Neural progenitor cell (in vitro differentiated cells): ENCODE results near the gene CYCS. TPM values are rescaled to one million over a fixed set of nuclear protein-coding genes. Genes with fewer than 3 reads are reported as not detected.
"Not testable (repeated sequence)": the region's sequence is repeated elsewhere in the genome, so short reads cannot be mapped to it uniquely, and the experiment has no call there.

Source experiments
- DNase-seq: peaks from one replicate; pipeline ENCODE4 v3.0.0-alpha.2; 2016; ENCODE audit warnings: low spot score
- H2AFZ ChIP-seq: fragments of 200-600 bp; sonication (generic); replicated peaks from 2 replicates; pipeline ENCODE4 v1.6.1; 2016; ENCODE audit warnings: antibody characterized with exemption
- H3F3A ChIP-seq: fragments of 200-600 bp; sonication (generic); 2 replicates; pipeline ENCODE4 v1.6.1; 2016; ENCODE audit warnings: antibody characterized with exemption, low read depth
- H3K27ac ChIP-seq: fragments of 200-600 bp; sonication (generic); 2 replicates; pipeline ENCODE4 v1.5.1; 2016; ENCODE audit warnings: mild to moderate bottlenecking
- H3K27me3 ChIP-seq: fragments of 200-600 bp; sonication (generic); 2 replicates; pipeline ENCODE4 v1.6.1; 2016; ENCODE audit warnings: mild to moderate bottlenecking, moderate library complexity
- H3K36me3 ChIP-seq: fragments of 200-600 bp; sonication (generic); 2 replicates; pipeline ENCODE4 v1.5.1; 2016
- H3K4me1 ChIP-seq: fragments of 200-600 bp; sonication (generic); 2 replicates; pipeline ENCODE4 v1.6.1; 2016; ENCODE audit warnings: mixed run types
- H3K4me2 ChIP-seq: fragments of 200-600 bp; sonication (generic); 2 replicates; pipeline ENCODE4 v1.6.1; 2016
- H3K4me3 ChIP-seq: fragments of 200-600 bp; sonication (generic); 2 replicates; pipeline ENCODE4 v1.5.1; 2016
- H3K79me2 ChIP-seq: fragments of 200-600 bp; sonication (generic); 2 replicates; pipeline ENCODE4 v1.6.1; 2016; ENCODE audit warnings: low read depth
- H3K9ac ChIP-seq: fragments of 200-600 bp; sonication (generic); 2 replicates; pipeline ENCODE4 v1.6.1; 2016
- H3K9me3 ChIP-seq: fragments of 200-600 bp; sonication (generic); 2 replicates; pipeline ENCODE4 v1.5.1; 2016; ENCODE audit warnings: low read depth
- H4K20me1 ChIP-seq: fragments of 200-600 bp; sonication (generic); 2 replicates; pipeline ENCODE4 v1.6.1; 2016; ENCODE audit warnings: low read depth
- H3K27ac Mint-ChIP-seq: 3 replicates; pipeline ENCODE4 v1.8.0; 2021; ENCODE audit warnings: mixed read lengths
- H3K27me3 Mint-ChIP-seq: 2 replicates; pipeline ENCODE4 v1.8.0; 2022; ENCODE audit warnings: low read depth, mild to moderate bottlenecking, inconsistent platforms, moderate library complexity, mixed read lengths; ENCODE audit not compliant: insufficient read depth
- H3K36me3 Mint-ChIP-seq: 3 replicates; pipeline ENCODE4 v1.8.0; 2021; ENCODE audit warnings: mixed read lengths
- H3K4me1 Mint-ChIP-seq: 3 replicates; pipeline ENCODE4 v1.8.0; 2021; ENCODE audit warnings: mixed read lengths
- H3K4me3 Mint-ChIP-seq: 3 replicates; pipeline ENCODE4 v1.8.0; 2021; ENCODE audit warnings: mild to moderate bottlenecking, moderate library complexity, mixed read lengths
- H3K9me3 Mint-ChIP-seq: 3 replicates; pipeline ENCODE4 v1.8.0; 2020; ENCODE audit warnings: mixed read lengths
- EZH2 ChIP-seq: fragments of 200-600 bp; sonication (generic); IDR thresholded peaks from 2 replicates; pipeline ENCODE4 v1.6.1; 2017; ENCODE audit warnings: antibody characterized with exemption, mild to moderate bottlenecking, moderate library complexity
- EZH2phosphoT487 ChIP-seq: fragments of 200-600 bp; sonication (generic); IDR thresholded peaks from 2 replicates; pipeline ENCODE4 v1.6.1; 2017; ENCODE audit warnings: antibody characterized with exemption
- total RNA-seq: library from RNA; depleted of rRNA; stranded (reverse); fragments of >200 nt; gene quantifications from 2 replicates; pipeline ENCODE4 v1.2.3, GENCODE V29; 2015; ENCODE audit warnings: low replicate concordance
- TF ChIP-seq, protein P1 (sequence below): fragments of 200-600 bp; sonication (generic); IDR thresholded peaks from 2 replicates; pipeline ENCODE4 v1.5.1; 2017; ENCODE audit warnings: antibody characterized with exemption, mild to moderate bottlenecking

Gene CYCS
- total RNA-seq, 1 donor from 2014 or later, result 93.9 TPM

DNA sequence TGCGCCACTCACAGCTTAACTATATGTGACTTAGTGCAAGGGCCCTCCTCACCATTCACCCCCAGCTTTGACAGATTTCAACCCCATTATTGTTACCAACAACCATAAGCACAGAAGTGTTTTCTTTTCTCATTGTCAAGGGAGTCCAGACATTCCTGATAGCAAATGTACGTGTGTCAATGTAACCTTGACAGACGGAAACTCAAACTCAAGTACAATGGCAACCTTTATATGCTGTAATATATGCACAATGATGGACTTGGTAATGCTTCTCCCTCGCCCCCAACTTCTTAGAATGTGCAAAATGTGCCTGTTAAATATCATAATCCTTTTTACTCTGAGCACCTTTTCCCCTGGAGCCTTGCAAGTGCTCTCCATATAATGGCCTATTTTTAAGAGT lies 34.7 kb downstream of the CYCS start:
- H3K9me3 Mint-ChIP-seq, result no peaks in the 10 kb centered on the region
- Histone ChIP-seq H2AFZ (no peak overlapping the region), H3K9ac (no peak overlapping the region), H3K4me2 (no peak overlapping the region), H3F3A (peaks cover 6% of the 10 kb centered on the region), H3K79me2 (no peaks in the 10 kb centered on the region), H3K27me3 (no peaks in the 10 kb centered on the region), H3K4me3 (no peak overlapping the region), H3K36me3 (no peaks in the 10 kb centered on the region), H4K20me1 (no peaks in the 10 kb centered on the region), H3K27ac (no peak overlapping the region), H3K9me3 (no peaks in the 10 kb centered on the region), H3K4me1 (peaks cover 8% of the 10 kb centered on the region)
- TF ChIP-seq EZH2 (no peak), EZH2phosphoT487 (no peak)
- TF ChIP-seq, protein P1, sequence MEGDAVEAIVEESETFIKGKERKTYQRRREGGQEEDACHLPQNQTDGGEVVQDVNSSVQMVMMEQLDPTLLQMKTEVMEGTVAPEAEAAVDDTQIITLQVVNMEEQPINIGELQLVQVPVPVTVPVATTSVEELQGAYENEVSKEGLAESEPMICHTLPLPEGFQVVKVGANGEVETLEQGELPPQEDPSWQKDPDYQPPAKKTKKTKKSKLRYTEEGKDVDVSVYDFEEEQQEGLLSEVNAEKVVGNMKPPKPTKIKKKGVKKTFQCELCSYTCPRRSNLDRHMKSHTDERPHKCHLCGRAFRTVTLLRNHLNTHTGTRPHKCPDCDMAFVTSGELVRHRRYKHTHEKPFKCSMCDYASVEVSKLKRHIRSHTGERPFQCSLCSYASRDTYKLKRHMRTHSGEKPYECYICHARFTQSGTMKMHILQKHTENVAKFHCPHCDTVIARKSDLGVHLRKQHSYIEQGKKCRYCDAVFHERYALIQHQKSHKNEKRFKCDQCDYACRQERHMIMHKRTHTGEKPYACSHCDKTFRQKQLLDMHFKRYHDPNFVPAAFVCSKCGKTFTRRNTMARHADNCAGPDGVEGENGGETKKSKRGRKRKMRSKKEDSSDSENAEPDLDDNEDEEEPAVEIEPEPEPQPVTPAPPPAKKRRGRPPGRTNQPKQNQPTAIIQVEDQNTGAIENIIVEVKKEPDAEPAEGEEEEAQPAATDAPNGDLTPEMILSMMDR, result no peak
- H3K4me3 Mint-ChIP-seq, result no peak overlapping the region
- no peaks in the 10 kb centered on the region for H3K27me3 Mint-ChIP-seq
- no peak overlapping the region for H3K27ac Mint-ChIP-seq
- H3K36me3 Mint-ChIP-seq, result no peaks in the 10 kb centered on the region
- peaks cover 15% of the 10 kb centered on the region for H3K4me1 Mint-ChIP-seq
- no peak for DNase-seq

DNA sequence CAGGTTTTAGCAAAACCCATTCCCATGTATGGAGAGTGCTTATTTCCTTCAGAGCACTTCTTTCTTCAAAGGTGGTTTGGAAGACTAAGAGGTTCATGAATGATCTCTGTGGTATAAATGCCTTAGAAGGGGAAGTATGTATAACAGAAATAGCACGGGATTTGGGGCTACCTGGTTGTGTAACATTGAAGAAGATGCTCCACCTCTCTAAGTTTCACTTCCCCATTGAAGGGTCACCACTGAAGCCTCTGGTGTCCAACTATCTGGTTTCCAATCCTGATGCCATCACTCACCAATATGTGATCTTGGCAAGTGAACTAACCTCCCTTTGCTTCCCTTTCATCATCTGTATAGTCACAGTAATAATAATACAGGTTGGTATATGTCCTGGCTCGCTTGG lies 37.2 kb downstream of the CYCS start:
- Histone ChIP-seq H3K4me2 (no peak overlapping the region), H3F3A (no peaks in the 10 kb centered on the region), H3K9me3 (no peaks in the 10 kb centered on the region), H3K9ac (no peak overlapping the region), H3K27me3 (no peaks in the 10 kb centered on the region), H3K36me3 (no peaks in the 10 kb centered on the region), H4K20me1 (no peaks in the 10 kb centered on the region), H3K27ac (no peak overlapping the region), H3K4me3 (no peak overlapping the region), H3K79me2 (no peaks in the 10 kb centered on the region), H3K4me1 (peaks cover 8% of the 10 kb centered on the region), H2AFZ (no peak overlapping the region)
- Mint-ChIP-seq H3K4me3 (no peak overlapping the region), H3K27ac (no peak overlapping the region), H3K4me1 (peaks cover 13% of the 10 kb centered on the region), H3K36me3 (peaks cover 1% of the 10 kb centered on the region), H3K9me3 (peaks cover 11% of the 10 kb centered on the region), H3K27me3 (no peaks in the 10 kb centered on the region)
- DNase-seq, result no peak
- TF ChIP-seq EZH2, result no peak
- TF ChIP-seq, protein P1, result no peak
- no peak for TF ChIP-seq EZH2phosphoT487

DNA sequence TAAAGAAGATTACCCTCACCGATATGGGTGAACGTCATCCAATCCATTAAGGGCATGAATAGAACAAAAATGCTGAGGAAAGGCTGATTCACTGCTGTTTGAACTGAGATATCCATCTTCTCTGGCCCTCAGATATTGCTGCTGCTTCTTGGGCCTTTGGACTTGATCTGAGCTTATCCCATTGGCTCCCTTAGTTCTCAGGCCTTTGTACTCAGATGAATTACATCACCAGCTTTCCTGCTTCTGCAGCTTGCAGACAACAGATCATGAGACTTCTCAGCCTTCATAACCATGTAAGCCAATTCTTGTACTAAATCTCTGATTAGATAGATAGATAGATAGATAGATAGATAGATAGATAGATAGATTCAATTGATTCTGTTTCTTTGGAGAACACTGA lies 40.2 kb downstream of the CYCS start:
- H3K27me3 Mint-ChIP-seq, result no peaks in the 10 kb centered on the region
- Histone ChIP-seq H3K9me3 (no peaks in the 10 kb centered on the region), H3K4me3 (no peak overlapping the region), H3K36me3 (no peaks in the 10 kb centered on the region), H3K4me2 (no peak overlapping the region), H3K27ac (no peak overlapping the region), H3K4me1 (no peaks in the 10 kb centered on the region), H3F3A (no peaks in the 10 kb centered on the region), H3K79me2 (no peaks in the 10 kb centered on the region), H3K9ac (no peak overlapping the region), H2AFZ (no peak overlapping the region), H4K20me1 (no peaks in the 10 kb centered on the region), H3K27me3 (no peaks in the 10 kb centered on the region)
- TF ChIP-seq EZH2phosphoT487 (no peak), EZH2 (no peak)
- TF ChIP-seq, protein P1, result no peak
- no peak overlapping the region for H3K4me3 Mint-ChIP-seq
- H3K27ac Mint-ChIP-seq, result no peak overlapping the region
- H3K36me3 Mint-ChIP-seq, result peaks cover 1% of the 10 kb centered on the region
- H3K4me1 Mint-ChIP-seq, result no peaks in the 10 kb centered on the region
- H3K9me3 Mint-ChIP-seq, result peaks cover 11% of the 10 kb centered on the region
- DNase-seq, result no peak

DNA sequence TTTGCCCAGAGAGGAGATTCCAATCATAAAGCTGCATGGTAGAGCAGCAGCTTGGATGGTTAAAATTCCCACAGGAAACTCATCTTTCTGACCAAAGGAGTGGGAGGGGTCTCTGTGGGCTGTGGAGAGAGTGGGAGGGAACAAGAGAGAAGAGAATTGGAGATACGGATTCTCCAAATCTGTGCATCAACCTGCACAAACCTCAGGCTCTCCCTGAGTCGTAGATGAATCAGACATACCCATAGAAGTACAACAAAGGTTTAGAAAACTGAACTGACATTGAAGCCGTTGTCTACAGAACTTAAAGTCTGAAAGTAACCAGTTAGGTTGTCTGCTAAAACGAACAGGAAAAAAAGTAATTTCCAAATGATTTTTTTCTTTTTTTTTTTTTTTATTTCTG lies 41.9 kb downstream of the CYCS start:
- H3K27me3 ChIP-seq, result no peaks in the 10 kb centered on the region
- no peaks in the 10 kb centered on the region for H4K20me1 ChIP-seq
- no peaks in the 10 kb centered on the region for H3F3A ChIP-seq
- no peaks in the 10 kb centered on the region for H3K4me1 Mint-ChIP-seq
- H3K27ac Mint-ChIP-seq, result no peak overlapping the region
- H3K36me3 Mint-ChIP-seq, result peaks cover 1% of the 10 kb centered on the region
- peaks cover 2% of the 10 kb centered on the region for H3K4me1 ChIP-seq
- DNase-seq, result no peak
- H3K79me2 ChIP-seq, result no peaks in the 10 kb centered on the region
- no peak for TF ChIP-seq EZH2phosphoT487
- no peak for TF ChIP-seq EZH2
- TF ChIP-seq, protein P1, result no peak
- no peaks in the 10 kb centered on the region for H3K9me3 ChIP-seq
- H3K4me3 Mint-ChIP-seq, result no peak overlapping the region
- H3K9ac ChIP-seq, result no peak overlapping the region
- no peaks in the 10 kb centered on the region for H3K27me3 Mint-ChIP-seq
- no peak overlapping the region for H3K4me3 ChIP-seq
- H3K9me3 Mint-ChIP-seq, result peaks cover 11% of the 10 kb centered on the region
- no peak overlapping the region for H3K4me2 ChIP-seq
- no peak overlapping the region for H2AFZ ChIP-seq
- no peak overlapping the region for H3K27ac ChIP-seq
- no peaks in the 10 kb centered on the region for H3K36me3 ChIP-seq

DNA sequence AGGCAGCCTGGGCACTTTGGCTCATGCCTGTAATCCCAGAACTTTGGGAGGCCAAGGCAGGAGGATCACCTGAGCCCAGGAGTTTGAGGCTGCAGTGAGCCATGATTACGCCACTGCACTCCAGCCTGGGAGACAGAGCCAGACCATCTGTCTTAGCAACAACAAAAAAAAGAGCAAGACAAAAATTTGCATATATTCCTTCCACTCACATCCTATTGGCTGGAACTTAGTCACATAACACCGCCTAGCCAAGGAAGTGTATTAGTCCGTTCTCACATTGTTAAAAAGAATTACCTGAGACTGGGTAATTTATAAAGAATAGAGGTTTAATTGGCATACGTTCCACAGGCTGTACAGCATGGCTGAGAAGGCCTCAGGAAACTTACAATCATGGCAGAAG lies 43.0 kb downstream of the CYCS start:
- not testable (repeated sequence) for H3K4me2 ChIP-seq, H4K20me1 ChIP-seq, H3K36me3 ChIP-seq, H3K4me3 ChIP-seq, DNase-seq, H3K27me3 Mint-ChIP-seq, H3K27ac ChIP-seq, H3K4me1 ChIP-seq, H3K9ac ChIP-seq, H3K79me2 ChIP-seq, H3K27ac Mint-ChIP-seq, H3F3A ChIP-seq, H3K27me3 ChIP-seq, H3K4me1 Mint-ChIP-seq, H3K9me3 ChIP-seq, H3K36me3 Mint-ChIP-seq, H3K4me3 Mint-ChIP-seq
- H3K9me3 Mint-ChIP-seq, result peaks cover 11% of the 10 kb centered on the region
- H2AFZ ChIP-seq, result peak overlapping the region; percentile 47
